Chondrocyte (in vitro differentiated cells): ENCODE results near the gene PRDM12. TPM values are rescaled to one million over a fixed set of nuclear protein-coding genes. Genes with fewer than 3 reads are reported as not detected.

Source experiments
- DNase-seq: peaks from one replicate; pipeline ENCODE4 v3.0.0; 2021; ENCODE audit warnings: mixed read lengths, low spot score
- H3K27ac Mint-ChIP-seq: one replicate; pipeline ENCODE4 v1.8.0; 2021; ENCODE audit warnings: mild to moderate bottlenecking, moderate library complexity, mixed read lengths; ENCODE audit not compliant: unreplicated experiment
- H3K27me3 Mint-ChIP-seq: 2 replicates; pipeline ENCODE4 v1.8.0; 2021; ENCODE audit warnings: low read depth, mixed read lengths
- H3K36me3 Mint-ChIP-seq: 2 replicates; pipeline ENCODE4 v1.8.0; 2021; ENCODE audit warnings: low read depth, mixed read lengths
- H3K4me1 Mint-ChIP-seq: 2 replicates; pipeline ENCODE4 v1.8.0; 2021; ENCODE audit warnings: low read depth, mild to moderate bottlenecking, mixed read lengths
- H3K4me3 Mint-ChIP-seq: one replicate; pipeline ENCODE4 v1.8.0; 2021; ENCODE audit warnings: mild to moderate bottlenecking, moderate library complexity, mixed read lengths; ENCODE audit not compliant: unreplicated experiment
- H3K9me3 Mint-ChIP-seq: 2 replicates; pipeline ENCODE4 v1.8.0; 2021; ENCODE audit warnings: low read depth, mixed read lengths
- total RNA-seq: library from RNA; stranded (reverse); gene quantifications from 3 replicates; pipeline ENCODE4 v1.2.1, GENCODE V29; 2021
- TF ChIP-seq, protein P1 (sequence below): fragments of 200-600 bp; sonication (generic); IDR thresholded peaks from 2 replicates; pipeline ENCODE4 v1.5.0; 2021; ENCODE audit warnings: antibody characterized with exemption, mild to moderate bottlenecking, moderate library complexity

PRDM12 gene
- total RNA-seq, 1 donor from 2014 or later: 0.10 TPM

GRCh38 chr9:130688072-130688471 lies 23.7 kb downstream of the PRDM12 start:
- no peak overlapping the region for H3K27ac Mint-ChIP-seq
- TF ChIP-seq, protein P1, sequence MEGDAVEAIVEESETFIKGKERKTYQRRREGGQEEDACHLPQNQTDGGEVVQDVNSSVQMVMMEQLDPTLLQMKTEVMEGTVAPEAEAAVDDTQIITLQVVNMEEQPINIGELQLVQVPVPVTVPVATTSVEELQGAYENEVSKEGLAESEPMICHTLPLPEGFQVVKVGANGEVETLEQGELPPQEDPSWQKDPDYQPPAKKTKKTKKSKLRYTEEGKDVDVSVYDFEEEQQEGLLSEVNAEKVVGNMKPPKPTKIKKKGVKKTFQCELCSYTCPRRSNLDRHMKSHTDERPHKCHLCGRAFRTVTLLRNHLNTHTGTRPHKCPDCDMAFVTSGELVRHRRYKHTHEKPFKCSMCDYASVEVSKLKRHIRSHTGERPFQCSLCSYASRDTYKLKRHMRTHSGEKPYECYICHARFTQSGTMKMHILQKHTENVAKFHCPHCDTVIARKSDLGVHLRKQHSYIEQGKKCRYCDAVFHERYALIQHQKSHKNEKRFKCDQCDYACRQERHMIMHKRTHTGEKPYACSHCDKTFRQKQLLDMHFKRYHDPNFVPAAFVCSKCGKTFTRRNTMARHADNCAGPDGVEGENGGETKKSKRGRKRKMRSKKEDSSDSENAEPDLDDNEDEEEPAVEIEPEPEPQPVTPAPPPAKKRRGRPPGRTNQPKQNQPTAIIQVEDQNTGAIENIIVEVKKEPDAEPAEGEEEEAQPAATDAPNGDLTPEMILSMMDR: no peak
- H3K27me3 Mint-ChIP-seq: no peaks in the 10 kb centered on the region
- H3K9me3 Mint-ChIP-seq: no peaks in the 10 kb centered on the region
- H3K36me3 Mint-ChIP-seq: no peaks in the 10 kb centered on the region
- H3K4me3 Mint-ChIP-seq: no peak overlapping the region
- DNase-seq: no peak
- H3K4me1 Mint-ChIP-seq: peaks cover 10% of the 10 kb centered on the region

DNA sequence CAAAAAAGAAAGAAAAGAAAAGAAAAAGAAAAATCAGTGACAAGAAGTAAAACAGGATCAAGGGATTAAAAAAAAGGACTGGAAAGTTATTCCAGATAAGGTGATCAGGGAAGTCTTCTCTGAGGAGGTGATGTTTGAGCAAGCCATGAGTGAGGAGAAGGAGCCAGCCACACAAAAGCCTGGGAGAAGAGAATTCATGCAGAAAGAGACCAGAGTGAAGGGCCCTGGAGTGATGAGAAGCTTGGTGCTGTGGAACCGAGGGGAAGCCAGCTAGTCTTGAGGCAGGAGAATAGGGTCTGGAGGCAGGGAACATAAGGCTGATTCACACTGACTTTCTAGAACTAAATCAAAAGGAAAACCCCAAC lies 25.2 kb downstream of the PRDM12 start:
- no peak overlapping the region for H3K4me3 Mint-ChIP-seq
- no peaks in the 10 kb centered on the region for H3K27me3 Mint-ChIP-seq
- H3K27ac Mint-ChIP-seq: peak overlapping the region; percentile 24
- H3K4me1 Mint-ChIP-seq: peaks cover 19% of the 10 kb centered on the region
- no peak for DNase-seq
- H3K9me3 Mint-ChIP-seq: no peaks in the 10 kb centered on the region
- TF ChIP-seq, protein P1: no peak
- no peaks in the 10 kb centered on the region for H3K36me3 Mint-ChIP-seq

GRCh38 chr9:130689937-130690700 lies 25.7 kb downstream of the PRDM12 start:
- H3K27me3 Mint-ChIP-seq: no peaks in the 10 kb centered on the region
- H3K4me3 Mint-ChIP-seq: peak overlapping the region; percentile 52
- peak overlapping the region; percentile 72 for H3K27ac Mint-ChIP-seq
- H3K4me1 Mint-ChIP-seq: peaks cover 23% of the 10 kb centered on the region
- H3K9me3 Mint-ChIP-seq: no peaks in the 10 kb centered on the region
- TF ChIP-seq, protein P1: no peak
- DNase-seq: no peak
- no peaks in the 10 kb centered on the region for H3K36me3 Mint-ChIP-seq

DNA sequence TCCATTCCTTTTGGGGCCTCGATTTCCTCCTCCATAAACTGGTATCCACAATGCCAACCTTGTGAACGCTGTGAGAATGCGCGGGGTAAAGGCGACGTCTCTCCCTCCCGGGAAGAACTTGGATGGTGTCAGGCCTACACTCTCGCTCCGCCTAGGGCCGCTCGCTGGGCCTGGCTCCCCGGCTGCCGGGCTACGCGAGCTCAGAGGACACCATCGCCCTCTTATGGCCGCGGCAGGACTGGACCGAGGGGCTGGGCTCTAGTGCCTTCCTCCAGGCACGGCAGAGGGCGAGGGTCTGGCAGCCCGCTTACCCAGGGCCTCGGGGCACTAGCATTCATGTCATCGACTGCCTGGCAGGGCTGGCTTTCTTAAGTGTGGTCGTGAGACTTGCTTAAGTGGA lies 27.9 kb downstream of the PRDM12 start:
- no peak for DNase-seq
- no peak overlapping the region for H3K27ac Mint-ChIP-seq
- peaks cover 31% of the 10 kb centered on the region for H3K4me1 Mint-ChIP-seq
- no peaks in the 10 kb centered on the region for H3K27me3 Mint-ChIP-seq
- TF ChIP-seq, protein P1: peak; percentile 56
- H3K4me3 Mint-ChIP-seq: no peak overlapping the region
- H3K9me3 Mint-ChIP-seq: no peaks in the 10 kb centered on the region
- peaks cover 10% of the 10 kb centered on the region for H3K36me3 Mint-ChIP-seq

GRCh38 chr9:130693101-130693425 lies 28.7 kb downstream of the PRDM12 start:
- DNase-seq: no peak
- TF ChIP-seq, protein P1: no peak
- no peaks in the 10 kb centered on the region for H3K27me3 Mint-ChIP-seq
- H3K27ac Mint-ChIP-seq: peak overlapping the region; percentile 82
- no peaks in the 10 kb centered on the region for H3K9me3 Mint-ChIP-seq
- H3K36me3 Mint-ChIP-seq: peaks cover 14% of the 10 kb centered on the region
- peaks cover 35% of the 10 kb centered on the region for H3K4me1 Mint-ChIP-seq
- peak overlapping the region; percentile 92 for H3K4me3 Mint-ChIP-seq
